NOMO-1 treated with DMSO at 0.1 percent for 48 hours (cell line): ENCODE data around the gene ANKRD44.

Experiments
- DNase-seq: peaks from one replicate; lab custom pipeline; 2025; ENCODE audit not compliant: unreplicated experiment; lab: John Stamatoyannopoulos, UW

The ANKRD44 gene

GRCh38 chr2:197209742-197210408, 100.7 kb downstream of the ANKRD44 start:
- peak; percentile 22 for DNase-seq

GRCh38 chr2:197209246-197209645, 101.3 kb downstream of the ANKRD44 start:
- no peak for DNase-seq

- no peak for DNase-seq
These were observed 101.7 kb downstream of the ANKRD44 start for GRCh38 chr2:197208841-197209240.

GRCh38 chr2:197208024-197208423, 102.6 kb downstream of the ANKRD44 start:
- DNase-seq, result no peak

- DNase-seq, result peak; percentile 51
These were observed 103.0 kb downstream of the ANKRD44 start for GRCh38 chr2:197207598-197207997.

GRCh38 chr2:197207106-197207505, 103.5 kb downstream of the ANKRD44 start:
- DNase-seq, result no peak

- DNase-seq, result peak; percentile 80
These were observed 104.9 kb downstream of the ANKRD44 start for GRCh38 chr2:197205585-197206215.

- DNase-seq, result no peak
These were observed 105.9 kb downstream of the ANKRD44 start for GRCh38 chr2:197204519-197205250.

GRCh38 chr2:197201874-197202273, 108.7 kb downstream of the ANKRD44 start:
- peak; percentile 38 for DNase-seq

GRCh38 chr2:197200762-197201058, 109.9 kb downstream of the ANKRD44 start:
- DNase-seq, result peak; percentile 20

- no peak for DNase-seq
These were observed 110.4 kb downstream of the ANKRD44 start for GRCh38 chr2:197200051-197200761.

GRCh38 chr2:197198890-197199289, 111.7 kb downstream of the ANKRD44 start:
- DNase-seq, result peak; percentile 95

- DNase-seq, result no peak
These were observed 112.7 kb downstream of the ANKRD44 start for GRCh38 chr2:197197895-197198311.

- no peak for DNase-seq
These were observed 113.9 kb downstream of the ANKRD44 start for GRCh38 chr2:197196541-197197180.

GRCh38 chr2:197195518-197195917, 115.1 kb downstream of the ANKRD44 start:
- DNase-seq, result no peak

- no peak for DNase-seq
These were observed 118.6 kb downstream of the ANKRD44 start for GRCh38 chr2:197191940-197192322.

GRCh38 chr2:197191177-197191939, 119.2 kb downstream of the ANKRD44 start:
- peak; percentile 59 for DNase-seq

GRCh38 chr2:197190100-197190432, 120.5 kb downstream of the ANKRD44 start:
- DNase-seq, result no peak

- DNase-seq, result no peak
These were observed 121.0 kb downstream of the ANKRD44 start for GRCh38 chr2:197189426-197190099.

- no peak for DNase-seq
These were observed 124.9 kb downstream of the ANKRD44 start for GRCh38 chr2:197185676-197186075.
